ENCODE data around the gene ARRB1.
A peak's percentile ranks its signal among the peaks of the same experiment; 100 is the strongest.

- TF ChIP-seq CTCF (IDR thresholded peaks at IDR 0.05) (no peak), POLR2A (IDR thresholded peaks at IDR 0.05) (peak in 1 of 2 donors; percentile 41)
Measured at GRCh38 chr11:75399344-75400145, 48.1 kb upstream of the ARRB1 start, which contains the start of gene RPS3.
